Measurements from ENCODE around the gene SLITRK4. TPM values are rescaled to one million over a fixed set of nuclear protein-coding genes. Genes with fewer than 3 reads are reported as not detected.
A peak's percentile ranks its signal among the peaks of the same experiment; 100 is the strongest.

Gene SLITRK4
- total RNA-seq, 4 donors from 2014 or later, result 23.9 to 65.4 (median 33.5) TPM

DNA sequence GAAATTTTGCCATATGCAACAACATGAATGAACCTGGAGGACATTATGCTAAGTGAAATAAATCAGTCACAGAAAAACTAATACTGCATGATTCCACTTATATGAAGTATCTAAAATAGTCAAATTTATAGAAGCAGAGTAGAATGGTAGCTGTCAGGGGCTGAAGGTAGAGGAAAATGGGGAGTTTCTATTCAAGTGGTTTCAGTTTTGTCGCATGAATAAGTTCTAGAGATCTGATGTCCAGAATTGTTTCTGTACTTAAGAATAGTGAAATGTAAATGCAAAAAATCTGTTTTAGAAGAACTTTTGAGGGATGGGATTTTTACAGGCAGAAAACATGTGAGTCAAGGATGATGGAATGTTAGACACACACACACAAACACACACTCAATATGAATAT, 34.1 kb downstream of the SLITRK4 start:
- Histone ChIP-seq H3K9me3 (no peaks in the 10 kb centered on the region), H3K4me1 (no peaks in the 10 kb centered on the region), H3K27me3 (no peaks in the 10 kb centered on the region), H3K36me3 (no peaks in the 10 kb centered on the region), H3K4me3 (no peak overlapping the region), H3K27ac (no peak overlapping the region)
- no peak for ATAC-seq
- in situ Hi-C loops (cut with MboI; ENCODE audit: low sequenced_read_pairs in 4 of 4), result no loop called here
- no peak for DNase-seq
- TF ChIP-seq POLR2A (IDR thresholded peaks at IDR 0.05), result no peak
- TF ChIP-seq, protein P1, sequence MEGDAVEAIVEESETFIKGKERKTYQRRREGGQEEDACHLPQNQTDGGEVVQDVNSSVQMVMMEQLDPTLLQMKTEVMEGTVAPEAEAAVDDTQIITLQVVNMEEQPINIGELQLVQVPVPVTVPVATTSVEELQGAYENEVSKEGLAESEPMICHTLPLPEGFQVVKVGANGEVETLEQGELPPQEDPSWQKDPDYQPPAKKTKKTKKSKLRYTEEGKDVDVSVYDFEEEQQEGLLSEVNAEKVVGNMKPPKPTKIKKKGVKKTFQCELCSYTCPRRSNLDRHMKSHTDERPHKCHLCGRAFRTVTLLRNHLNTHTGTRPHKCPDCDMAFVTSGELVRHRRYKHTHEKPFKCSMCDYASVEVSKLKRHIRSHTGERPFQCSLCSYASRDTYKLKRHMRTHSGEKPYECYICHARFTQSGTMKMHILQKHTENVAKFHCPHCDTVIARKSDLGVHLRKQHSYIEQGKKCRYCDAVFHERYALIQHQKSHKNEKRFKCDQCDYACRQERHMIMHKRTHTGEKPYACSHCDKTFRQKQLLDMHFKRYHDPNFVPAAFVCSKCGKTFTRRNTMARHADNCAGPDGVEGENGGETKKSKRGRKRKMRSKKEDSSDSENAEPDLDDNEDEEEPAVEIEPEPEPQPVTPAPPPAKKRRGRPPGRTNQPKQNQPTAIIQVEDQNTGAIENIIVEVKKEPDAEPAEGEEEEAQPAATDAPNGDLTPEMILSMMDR (IDR thresholded peaks at IDR 0.05 in 4 of 5, conservative IDR thresholded peaks at IDR 0.05 in 1 of 5), result no peak
- intact Hi-C loops (cut with DNase I; ENCODE audit: low total_unique reads), result no loop called here

DNA sequence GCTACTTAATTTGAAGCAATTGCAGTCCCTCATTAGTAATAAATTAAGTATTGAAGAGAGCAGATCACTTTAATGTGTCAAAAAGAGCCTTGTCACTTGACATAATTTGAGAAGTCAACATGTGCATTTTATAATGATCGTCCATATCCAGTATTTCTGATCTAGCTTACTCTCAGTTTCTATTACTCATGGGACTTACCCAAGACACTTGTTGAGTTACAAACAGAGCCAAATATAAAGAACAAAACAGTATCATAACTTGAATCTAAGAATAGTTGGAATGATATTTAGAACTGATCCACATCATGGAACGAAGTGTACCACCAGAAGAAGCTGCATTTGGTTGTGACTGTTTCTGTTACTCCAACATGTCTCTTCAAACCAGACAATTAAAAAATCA, 54.7 kb downstream of the SLITRK4 start:
- in situ Hi-C loops (cut with MboI; ENCODE audit: low sequenced_read_pairs in 4 of 4), result no loop called here
- peaks cover 0 to 3% of the 10 kb centered on the region in 2 donors for H3K4me1 ChIP-seq
- peak; percentile 71 to 76 for ATAC-seq
- TF ChIP-seq POLR2A (IDR thresholded peaks at IDR 0.05), result no peak
- TF ChIP-seq, protein P1 (IDR thresholded peaks at IDR 0.05 in 4 of 5, conservative IDR thresholded peaks at IDR 0.05 in 1 of 5), result no peak
- no peaks in the 10 kb centered on the region for H3K36me3 ChIP-seq
- H3K27me3 ChIP-seq, result no peaks in the 10 kb centered on the region
- peak overlapping the region; percentile 66 to 77 (median 72) for H3K27ac ChIP-seq
- no peaks in the 10 kb centered on the region for H3K9me3 ChIP-seq
- no peak overlapping the region for H3K4me3 ChIP-seq
- intact Hi-C loops (cut with DNase I; ENCODE audit: low total_unique reads), result loop anchor here (2.0 kb wide), 1 partner anchor 54 kb away; no protein-coding TSS in a partner anchor
- no peak for DNase-seq

DNA sequence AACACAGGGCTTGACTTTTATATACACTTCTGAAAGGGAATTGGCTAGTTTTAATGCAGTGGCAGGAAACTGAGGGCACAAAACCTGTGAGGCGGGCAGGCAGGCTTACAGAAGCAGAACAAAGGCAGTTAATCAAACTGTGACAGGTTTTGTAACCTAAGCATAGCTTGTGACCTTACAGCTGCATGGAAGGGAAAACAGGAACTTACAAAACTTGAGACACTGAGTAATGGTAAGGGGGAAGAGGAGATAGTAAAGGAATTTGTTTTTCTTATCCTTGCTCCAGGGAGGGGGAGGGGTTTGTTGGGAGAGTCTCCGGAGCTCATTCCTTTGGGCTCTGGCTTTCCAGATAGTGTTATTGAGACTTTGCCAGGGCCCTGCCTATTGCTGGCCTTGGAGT, 55.6 kb downstream of the SLITRK4 start:
- intact Hi-C loops (cut with DNase I; ENCODE audit: low total_unique reads), result loop anchor here (2.0 kb wide), 1 partner anchor 55 kb away; no protein-coding TSS in a partner anchor
- no peak overlapping the region for H3K4me3 ChIP-seq
- peaks cover 0 to 3% of the 10 kb centered on the region in 2 donors for H3K4me1 ChIP-seq
- DNase-seq (peak; percentile 25 to 26), ATAC-seq (peak; percentile 66 to 79)
- in situ Hi-C loops (cut with MboI; ENCODE audit: low sequenced_read_pairs in 4 of 4), result no loop called here
- no peaks in the 10 kb centered on the region for H3K9me3 ChIP-seq
- H3K36me3 ChIP-seq, result no peaks in the 10 kb centered on the region
- peak overlapping the region; percentile 66 to 77 (median 72) for H3K27ac ChIP-seq
- no peak for TF ChIP-seq POLR2A (IDR thresholded peaks at IDR 0.05)
- TF ChIP-seq, protein P1 (IDR thresholded peaks at IDR 0.05 in 4 of 5, conservative IDR thresholded peaks at IDR 0.05 in 1 of 5), result no peak
- H3K27me3 ChIP-seq, result no peaks in the 10 kb centered on the region

Other genes with a start within 250 kb of the SLITRK4 start
- 1 to 10 TPM in 1 of 4 donors, not detected in 3; 1.7 TPM for gene SPANXN3, start 118.6 kb downstream of the SLITRK4 start, total RNA-seq
- gene SPANXN2, start 84.7 kb upstream of the SLITRK4 start, total RNA-seq, result not detected
- not detected for gene UBE2NL, start 248.0 kb upstream of the SLITRK4 start, total RNA-seq

Measured in gastrocnemius medialis (tissue), 4 donors.